Measurements from ENCODE around the gene IGDCC3. TPM values are rescaled to one million over a fixed set of nuclear protein-coding genes. Genes with fewer than 3 reads are reported as not detected.

IGDCC3 gene
- total and polyA plus RNA-seq, 2 of the 8 experiments (the other 6 are each of a cell fraction or from before 2014, with no cell fraction given) = 26.8 to 45.7 TPM

- no peak for TF ChIP-seq CHD7 (IDR thresholded peaks at IDR 0.05; ENCODE audit: insufficient replicate concordance, low read length)
- no peak for TF ChIP-seq SRF (IDR thresholded peaks at IDR 0.05; ENCODE audit: low read depth, low read length)
- TF ChIP-seq, protein P1, sequence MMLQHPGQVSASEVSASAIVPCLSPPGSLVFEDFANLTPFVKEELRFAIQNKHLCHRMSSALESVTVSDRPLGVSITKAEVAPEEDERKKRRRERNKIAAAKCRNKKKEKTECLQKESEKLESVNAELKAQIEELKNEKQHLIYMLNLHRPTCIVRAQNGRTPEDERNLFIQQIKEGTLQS (IDR thresholded peaks at IDR 0.05; ENCODE audit: insufficient read depth, low read depth, low read length) = no peak
- TF ChIP-seq, protein P2, sequence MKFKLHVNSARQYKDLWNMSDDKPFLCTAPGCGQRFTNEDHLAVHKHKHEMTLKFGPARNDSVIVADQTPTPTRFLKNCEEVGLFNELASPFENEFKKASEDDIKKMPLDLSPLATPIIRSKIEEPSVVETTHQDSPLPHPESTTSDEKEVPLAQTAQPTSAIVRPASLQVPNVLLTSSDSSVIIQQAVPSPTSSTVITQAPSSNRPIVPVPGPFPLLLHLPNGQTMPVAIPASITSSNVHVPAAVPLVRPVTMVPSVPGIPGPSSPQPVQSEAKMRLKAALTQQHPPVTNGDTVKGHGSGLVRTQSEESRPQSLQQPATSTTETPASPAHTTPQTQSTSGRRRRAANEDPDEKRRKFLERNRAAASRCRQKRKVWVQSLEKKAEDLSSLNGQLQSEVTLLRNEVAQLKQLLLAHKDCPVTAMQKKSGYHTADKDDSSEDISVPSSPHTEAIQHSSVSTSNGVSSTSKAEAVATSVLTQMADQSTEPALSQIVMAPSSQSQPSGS (IDR thresholded peaks at IDR 0.05; ENCODE audit: low read length) = no peak
- TF ChIP-seq TEAD4 (IDR thresholded peaks at IDR 0.05; ENCODE audit: low read depth, low read length) = no peak
- no peak for TF ChIP-seq HDAC6 (IDR thresholded peaks at IDR 0.05; ENCODE audit: low read depth, low read length)
- no peak for TF ChIP-seq ASH2L (IDR thresholded peaks at IDR 0.05; ENCODE audit: low read length)
- no peak for TF ChIP-seq GABPA (IDR thresholded peaks at IDR 0.05; ENCODE audit: borderline replicate concordance, insufficient read depth, low read length)
These were observed 28.7 kb upstream of the IGDCC3 start (continued) for GRCh38 chr15:65406424-65407000.

All from H1 (cell line).